Osteocyte (in vitro differentiated cells): ENCODE data around the gene PLCH2. TPM values are rescaled to one million over a fixed set of nuclear protein-coding genes. Genes with fewer than 3 reads are reported as not detected.
A peak's percentile ranks its signal among the peaks of the same experiment; 100 is the strongest.

Experiments
- DNase-seq: peaks from one replicate; pipeline ENCODE4 v3.0.0; 2021; ENCODE audit warnings: mixed read lengths; ENCODE audit not compliant: unreplicated experiment; ENCODE audit errors: extremely low spot score
- H3K27ac Mint-ChIP-seq: one replicate; pipeline ENCODE4 v1.8.0; 2021; ENCODE audit warnings: mild to moderate bottlenecking, mixed read lengths; ENCODE audit not compliant: unreplicated experiment
- H3K27me3 Mint-ChIP-seq: one replicate; pipeline ENCODE4 v1.8.0; 2021; ENCODE audit warnings: mixed read lengths; ENCODE audit not compliant: unreplicated experiment
- H3K36me3 Mint-ChIP-seq: one replicate; pipeline ENCODE4 v1.8.0; 2021; ENCODE audit warnings: mixed read lengths; ENCODE audit not compliant: unreplicated experiment
- H3K4me1 Mint-ChIP-seq: one replicate; pipeline ENCODE4 v1.8.0; 2021; ENCODE audit warnings: mixed read lengths; ENCODE audit not compliant: unreplicated experiment
- H3K4me3 Mint-ChIP-seq: one replicate; pipeline ENCODE4 v1.8.0; 2021; ENCODE audit warnings: mild to moderate bottlenecking, moderate library complexity, mixed read lengths; ENCODE audit not compliant: unreplicated experiment
- H3K9me3 Mint-ChIP-seq: one replicate; pipeline ENCODE4 v1.8.0; 2021; ENCODE audit warnings: mixed read lengths; ENCODE audit not compliant: unreplicated experiment
- CTCF ChIP-seq: fragments of 200-600 bp; sonication (generic); IDR thresholded peaks from 2 replicates; pipeline ENCODE4 v1.5.0; 2021; ENCODE audit warnings: antibody characterized with exemption, mild to moderate bottlenecking, moderate library complexity
- total RNA-seq: library from RNA; stranded (reverse); gene quantifications from 2 replicates; pipeline ENCODE4 v1.2.1, GENCODE V29; 2021

The PLCH2 gene
- total RNA-seq, 1 donor from 2014 or later: 12.6 TPM

- Mint-ChIP-seq H3K4me3 (no peak overlapping the region), H3K4me1 (no peaks in the 10 kb centered on the region), H3K27ac (no peak overlapping the region), H3K27me3 (peaks cover 6% of the 10 kb centered on the region), H3K36me3 (no peaks in the 10 kb centered on the region), H3K9me3 (no peaks in the 10 kb centered on the region)
- DNase-seq: no peak
- peak; percentile 34 for TF ChIP-seq CTCF
Measured at GRCh38 chr1:2429780-2430591, 46.1 kb upstream of the PLCH2 start.

- Mint-ChIP-seq H3K36me3 (no peaks in the 10 kb centered on the region), H3K27me3 (peaks cover 6% of the 10 kb centered on the region), H3K4me3 (no peak overlapping the region), H3K9me3 (no peaks in the 10 kb centered on the region), H3K4me1 (no peaks in the 10 kb centered on the region), H3K27ac (no peak overlapping the region)
- no peak for DNase-seq
- no peak for TF ChIP-seq CTCF
Measured at GRCh38 chr1:2430592-2430973, 45.5 kb upstream of the PLCH2 start.

DNA sequence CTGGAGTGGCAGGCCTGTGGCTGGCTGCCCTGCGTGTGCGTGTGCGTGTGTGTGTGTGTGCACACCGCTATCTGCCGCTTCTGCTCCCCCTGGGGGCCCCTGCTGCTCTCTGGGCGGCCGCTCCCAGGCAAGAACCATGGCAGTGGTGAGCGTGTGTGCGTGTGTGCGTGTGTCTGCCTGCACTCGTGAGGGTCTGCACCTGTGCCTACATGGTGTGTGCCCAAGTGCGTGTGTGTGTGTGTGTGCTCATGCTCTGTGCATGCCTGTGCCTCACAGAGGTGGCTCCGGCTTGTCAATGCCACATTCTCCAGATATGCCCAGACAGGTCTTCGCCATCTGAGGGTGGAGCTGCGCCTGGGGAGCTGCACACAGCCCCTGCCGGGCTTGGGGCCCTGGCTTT is 45.0 kb upstream of the PLCH2 start:
- H3K27ac Mint-ChIP-seq: no peak overlapping the region
- H3K4me3 Mint-ChIP-seq: no peak overlapping the region
- no peak for DNase-seq
- H3K27me3 Mint-ChIP-seq: peaks cover 6% of the 10 kb centered on the region
- TF ChIP-seq CTCF: no peak
- no peaks in the 10 kb centered on the region for H3K4me1 Mint-ChIP-seq
- H3K9me3 Mint-ChIP-seq: no peaks in the 10 kb centered on the region
- H3K36me3 Mint-ChIP-seq: no peaks in the 10 kb centered on the region

- Mint-ChIP-seq H3K27me3 (peaks cover 6% of the 10 kb centered on the region), H3K9me3 (no peaks in the 10 kb centered on the region), H3K36me3 (no peaks in the 10 kb centered on the region), H3K27ac (no peak overlapping the region), H3K4me1 (no peaks in the 10 kb centered on the region), H3K4me3 (no peak overlapping the region)
- no peak for TF ChIP-seq CTCF
- no peak for DNase-seq
Measured at GRCh38 chr1:2431518-2431917, 44.6 kb upstream of the PLCH2 start.

- Mint-ChIP-seq H3K36me3 (no peaks in the 10 kb centered on the region), H3K9me3 (no peaks in the 10 kb centered on the region), H3K27me3 (peaks cover 6% of the 10 kb centered on the region), H3K4me3 (no peak overlapping the region), H3K4me1 (no peaks in the 10 kb centered on the region), H3K27ac (no peak overlapping the region)
- no peak for TF ChIP-seq CTCF
- DNase-seq: no peak
Measured at GRCh38 chr1:2432441-2432844, 43.6 kb upstream of the PLCH2 start.
